ENCODE measurements around the gene RNF31. TPM values are rescaled to one million over a fixed set of nuclear protein-coding genes. Genes with fewer than 3 reads are reported as not detected.

Gene RNF31

Small RNA genes within 50 kb of the gene (microRNA-seq; reads per million reads assigned to microRNA genes)
- gene MIR7703: not detected

Data from HL-60 (cell line).